Sigmoid colon (tissue), 7 donors: ENCODE data around the gene DHDH. TPM values are rescaled to one million over a fixed set of nuclear protein-coding genes. Genes with fewer than 3 reads are reported as not detected.
A peak's percentile ranks its signal among the peaks of the same experiment; 100 is the strongest.

Experiments
- DNase-seq: peaks from one replicate; pipeline ENCODE4 v3.0.0-alpha.2; 2019
- H3K27ac ChIP-seq, 4 donors: fragments of 200-600 bp; sonication (generic); one replicate each; pipeline ENCODE4 v1.5.1; 2016 to 2019; ENCODE audit warnings: mild to moderate bottlenecking in 1 of 4
- H3K27me3 ChIP-seq, 3 donors: fragments of 200-600 bp; sonication (generic); one replicate each; pipeline ENCODE4 v1.5.1; 2019; ENCODE audit warnings: mild to moderate bottlenecking in 1 of 3
- H3K36me3 ChIP-seq, 4 donors: fragments of 200-600 bp; sonication (generic); one replicate each; pipeline ENCODE4 v1.5.1; 2016 to 2019
- H3K4me1 ChIP-seq, 4 donors: fragments of 200-600 bp; sonication (generic); one replicate each; pipeline ENCODE4 v1.5.1; 2017 to 2019
- H3K4me3 ChIP-seq, 4 donors: fragments of 200-600 bp; sonication (generic); one replicate each; pipeline ENCODE4 v1.5.1; 2017 to 2019; ENCODE audit warnings: mild to moderate bottlenecking in 2 of 4, moderate library complexity in 1 of 4
- H3K9me3 ChIP-seq, 4 donors: fragments of 200-600 bp in 3 of 4; sonication (generic) in 3 of 4; one replicate each; pipeline versions ENCODE4 v1.5.1 to v1.6.1; 2013 to 2019
- CTCF ChIP-seq, 4 experiments: fragments of 450-650 bp in 3 of 4; fragments of 200-600 bp in 1 of 4; IDR thresholded peaks; one replicate each; pipeline ENCODE4 v1.5.1; 2016 to 2019; ENCODE audit warnings: antibody characterized with exemption in 4 of 4, mild to moderate bottlenecking in 3 of 4, moderate library complexity in 2 of 4
- EP300 ChIP-seq, 4 donors: sonication (generic); formaldehyde crosslinking; IDR thresholded peaks; one replicate each; pipeline ENCODE4 v1.6.1; 2017; ENCODE audit warnings: antibody characterized with exemption in 4 of 4
- POLR2A ChIP-seq, 2 donors: fragments of 450-650 bp; IDR thresholded peaks; one replicate each; pipeline ENCODE4 v1.6.1; 2016; ENCODE audit warnings: antibody characterized with exemption in 2 of 2, mild to moderate bottlenecking in 2 of 2, moderate library complexity in 2 of 2
- POLR2AphosphoS5 ChIP-seq, 4 donors: sonication (generic); formaldehyde crosslinking; IDR thresholded peaks; one replicate each; pipeline ENCODE4 v1.6.1; 2017; ENCODE audit warnings: antibody characterized with exemption in 4 of 4
- WGBS, 2 donors: extraction: QIAGEN DNeasy Blood & Tissue Kit; methylation state at CpG; one replicate each; pipeline ENCODE4 v1.1.7; 2013; 5-methylcytosine and 5-hydroxymethylcytosine counted together
- intact Hi-C: fragments of 100-400 bp; cut with DNase I; formaldehyde crosslinking; loops from one replicate; pipeline ENCODE4 v1.15.1; 2023
- polyA plus RNA-seq, 3 donors: library from polyadenylated mRNA; stranded (reverse); fragments of 200-250 nt; gene quantifications; one replicate each; pipeline ENCODE4 v1.2.3, GENCODE V29; 2013
- total RNA-seq, 4 donors: library from RNA; depleted of rRNA; stranded (reverse); fragments of >200 nt; gene quantifications; one replicate each; pipeline ENCODE4 v1.1.0, GENCODE V29; 2016
- donor health status: healthy with polysubstance abuse.
- donor health status: Bipolar disorder and iron deficiency.
- donor health status: healthy.

Gene DHDH
- total and polyA plus RNA-seq, 7 donors = 0.16 TPM; not detected in 6

GRCh38 chr19:48965806-48966540 is 32.5 kb downstream of the DHDH start:
- H3K27me3 ChIP-seq = no peaks in the 10 kb centered on the region
- no peak for TF ChIP-seq EP300 (IDR thresholded peaks at IDR 0.05)
- TF ChIP-seq POLR2AphosphoS5 (IDR thresholded peaks at IDR 0.05) = peak in 2 of 4 donors; percentile 20 to 37
- peak overlapping the region; percentile 91 to 98 (median 95) for H3K27ac ChIP-seq
- H3K4me3 ChIP-seq = peak overlapping the region; percentile 89 to 95 (median 90)
- intact Hi-C loops = loop anchor here (2.0 to 10.0 kb wide), 2 partner anchors 129 to 331 kb away; partner anchors contain the start of genes DBP and HSD17B14
- peaks cover 11 to 46% (median 24%) of the 10 kb centered on the region in 4 donors for H3K36me3 ChIP-seq
- no peaks in the 10 kb centered on the region for H3K9me3 ChIP-seq
- 9 to 11% methylated on average over 36 of the region's 36 CpGs for WGBS, 2 donors
- H3K4me1 ChIP-seq = peaks cover 0 to 56% (median 50%) of the 10 kb centered on the region in 4 donors
- peak; percentile 94 for DNase-seq

- H3K27ac ChIP-seq = peak overlapping the region; percentile 91 to 98 (median 95)
- peaks cover 11 to 46% (median 24%) of the 10 kb centered on the region in 4 donors for H3K36me3 ChIP-seq
- no peak for TF ChIP-seq POLR2A (IDR thresholded peaks at IDR 0.05)
- no peak for TF ChIP-seq EP300 (IDR thresholded peaks at IDR 0.05)
- intact Hi-C loops = loop anchor here (10.0 kb wide), 1 partner anchor 332 kb away; the partner anchor contains the start of gene DBP
- no peak for DNase-seq
- H3K9me3 ChIP-seq = no peaks in the 10 kb centered on the region
- 74 to 79% methylated on average over 10 of the region's 10 CpGs for WGBS, 2 donors
- H3K4me3 ChIP-seq = peak overlapping the region; percentile 89 to 95 (median 90)
- H3K27me3 ChIP-seq = no peaks in the 10 kb centered on the region
- peaks cover 0 to 56% (median 51%) of the 10 kb centered on the region in 4 donors for H3K4me1 ChIP-seq
Observed at GRCh38 chr19:48966541-48967345, 33.2 kb downstream of the DHDH start.

GRCh38 chr19:48967346-48968178 is 34.1 kb downstream of the DHDH start:
- TF ChIP-seq POLR2AphosphoS5 (IDR thresholded peaks at IDR 0.05) (peak in 1 of 4 donors; percentile 11), CTCF (IDR thresholded peaks at IDR 0.05) (no peak), POLR2A (IDR thresholded peaks at IDR 0.05) (no peak)

GRCh38 chr19:48968179-48968661 is 34.7 kb downstream of the DHDH start:
- H3K4me1 ChIP-seq = peaks cover 0 to 45% (median 42%) of the 10 kb centered on the region in 4 donors
- peaks cover 11 to 61% (median 28%) of the 10 kb centered on the region in 4 donors for H3K36me3 ChIP-seq
- no peak for DNase-seq
- H3K4me3 ChIP-seq = no peak overlapping the region
- no peaks in the 10 kb centered on the region for H3K27me3 ChIP-seq
- no peaks in the 10 kb centered on the region for H3K9me3 ChIP-seq
- H3K27ac ChIP-seq = peak overlapping the region; percentile 2 to 98 (median 94)
- intact Hi-C loops = loop anchor here (10.0 kb wide), 1 partner anchor 333 kb away; the partner anchor contains the start of gene DBP
- TF ChIP-seq EP300 (IDR thresholded peaks at IDR 0.05) (no peak), POLR2AphosphoS5 (IDR thresholded peaks at IDR 0.05) (no peak), POLR2A (IDR thresholded peaks at IDR 0.05) (no peak), CTCF (IDR thresholded peaks at IDR 0.05) (no peak)
- 63 to 77% methylated on average over 4 of the region's 4 CpGs for WGBS, 2 donors

More at GRCh38 chr19:48967346-48968178, 34.1 kb downstream of the DHDH start:
- 80 to 82% methylated on average over 14 of the region's 14 CpGs for WGBS, 2 donors
- intact Hi-C loops = loop anchor here (10.0 kb wide), 1 partner anchor 333 kb away; the partner anchor contains the start of gene DBP
- Histone ChIP-seq H3K9me3 (no peaks in the 10 kb centered on the region), H3K4me3 (peak overlapping the region in 2 of 4 donors; percentile 90 to 91), H3K27ac (peak overlapping the region; percentile 91 to 98 (median 95)), H3K36me3 (peaks cover 11 to 54% (median 25%) of the 10 kb centered on the region in 4 donors), H3K4me1 (peaks cover 0 to 50% (median 47%) of the 10 kb centered on the region in 4 donors), H3K27me3 (no peaks in the 10 kb centered on the region)
- DNase-seq = peak; percentile 77

GRCh38 chr19:48968813-48969218 is 35.3 kb downstream of the DHDH start:
- no peaks in the 10 kb centered on the region for H3K27me3 ChIP-seq
- DNase-seq = peak; percentile 63
- peaks cover 0 to 39% (median 36%) of the 10 kb centered on the region in 4 donors for H3K4me1 ChIP-seq
- peak overlapping the region in 3 of 4 donors; percentile 91 to 98 (median 97) for H3K27ac ChIP-seq
- 90 to 93% methylated on average over 15 of the region's 15 CpGs for WGBS, 2 donors
- no peak overlapping the region for H3K4me3 ChIP-seq
- no peaks in the 10 kb centered on the region for H3K9me3 ChIP-seq
- peaks cover 14 to 67% (median 32%) of the 10 kb centered on the region in 4 donors for H3K36me3 ChIP-seq
- TF ChIP-seq EP300 (IDR thresholded peaks at IDR 0.05) = no peak
- no peak for TF ChIP-seq POLR2AphosphoS5 (IDR thresholded peaks at IDR 0.05)
- TF ChIP-seq POLR2A (IDR thresholded peaks at IDR 0.05) = no peak
- no peak for TF ChIP-seq CTCF (IDR thresholded peaks at IDR 0.05)
- intact Hi-C loops = loop anchor here (10.0 kb wide), 1 partner anchor 334 kb away; the partner anchor contains the start of gene DBP
